Small intestine (tissue), 7 donors: ENCODE data around the gene SPG7. TPM values are rescaled to one million over a fixed set of nuclear protein-coding genes. Genes with fewer than 3 reads are reported as not detected.
"Not testable (repeated sequence)": the region's sequence is repeated elsewhere in the genome, so short reads cannot be mapped to it uniquely, and the experiment has no call there.

Source experiments
- DNase-seq, 2 donors: peaks; one replicate each; pipeline versions ENCODE4 v3.0.0 to v3.0.0-alpha.2; 2013
- FAIRE-seq: peaks from 2 replicates; lab custom pipeline; 2012; peaks lifted over from hg19 to GRCh38; lab: Jason Lieb, UNC
- H3K27ac ChIP-seq, 3 donors: one replicate each; pipeline ENCODE4 v1.5.1; 2013; ENCODE audit warnings: low read length in 2 of 3, mild to moderate bottlenecking in 2 of 3, control low read depth in 1 of 3, inconsistent platforms in 1 of 3, low read depth in 1 of 3, moderate library complexity in 1 of 3
- H3K27me3 ChIP-seq, 3 donors: one replicate each; pipeline ENCODE4 v1.6.1; 2013; ENCODE audit warnings: low read length in 3 of 3, inconsistent platforms in 1 of 3; ENCODE audit not compliant: control insufficient read depth in 3 of 3, insufficient read depth in 3 of 3
- H3K36me3 ChIP-seq, 3 donors: one replicate each; pipeline ENCODE4 v1.6.1; 2013; ENCODE audit warnings: low read length in 3 of 3, inconsistent platforms in 1 of 3, low read depth in 1 of 3, mild to moderate bottlenecking in 1 of 3, moderate library complexity in 1 of 3; ENCODE audit not compliant: control insufficient read depth in 3 of 3, insufficient read depth in 2 of 3
- H3K4me1 ChIP-seq, 3 donors: one replicate each; pipeline ENCODE4 v1.6.1; 2013; ENCODE audit warnings: low read length in 2 of 3, inconsistent platforms in 1 of 3, low read depth in 1 of 3, mild to moderate bottlenecking in 1 of 3, moderate library complexity in 1 of 3; ENCODE audit not compliant: control insufficient read depth in 3 of 3, insufficient read depth in 2 of 3
- H3K4me3 ChIP-seq, 3 donors: one replicate each; pipeline ENCODE4 v1.5.1; 2013; ENCODE audit warnings: low read length in 3 of 3, control low read depth in 1 of 3, inconsistent platforms in 1 of 3, low read depth in 1 of 3, mild to moderate bottlenecking in 1 of 3, moderate library complexity in 1 of 3
- H3K9me3 ChIP-seq, 2 donors: one replicate each; pipeline ENCODE4 v1.6.1; 2013; ENCODE audit warnings: low read depth in 1 of 2, low read length in 1 of 2; ENCODE audit not compliant: control insufficient read depth in 2 of 2, insufficient read depth in 1 of 2
- WGBS, 3 donors: extraction: QIAGEN DNeasy Blood & Tissue Kit; methylation state at CpG; one replicate each; pipeline ENCODE4 v1.1.7; 2013; 5-methylcytosine and 5-hydroxymethylcytosine counted together
- polyA plus RNA-seq, 4 donors: library from polyadenylated mRNA; stranded (reverse) in 3 of 4; unstranded in 1 of 4; fragments of 200-250 nt in 3 of 4; fragments of 120-200 nt in 1 of 4; gene quantifications; one replicate each; pipeline versions ENCODE4 v1.2.1 to v1.2.3, GENCODE V29; 2013
- donor health status: healthy with polysubstance abuse.
- donor health status: control.
- donor health status: control.
- donor health status: Bipolar disorder and iron deficiency.
- donor health status: healthy.

SPG7 gene
- polyA plus RNA-seq, 4 donors = 89.1 to 245 (median 179) TPM

GRCh38 chr16:89586853-89587252 is 78.7 kb downstream of the SPG7 start:
- no peak for FAIRE-seq
- no peaks in the 10 kb centered on the region for H3K36me3 ChIP-seq
- no peaks in the 10 kb centered on the region for H3K27me3 ChIP-seq
- H3K27ac ChIP-seq = no peak overlapping the region
- no peak overlapping the region for H3K4me3 ChIP-seq
- peaks cover 0 to 4% of the 10 kb centered on the region in 2 donors for H3K9me3 ChIP-seq
- 71 to 79% (median 73%) methylated on average over 8 to 19 of the region's 25 CpGs for WGBS, 3 donors
- peaks cover 0 to 8% (median 0%) of the 10 kb centered on the region in 3 donors for H3K4me1 ChIP-seq
- no peak for DNase-seq

GRCh38 chr16:89587676-89588075 is 79.5 kb downstream of the SPG7 start:
- FAIRE-seq, H3K36me3 ChIP-seq, H3K27me3 ChIP-seq, H3K9me3 ChIP-seq, H3K27ac ChIP-seq, H3K4me1 ChIP-seq, H3K4me3 ChIP-seq, DNase-seq: not testable (repeated sequence)
- WGBS, 3 donors = 98 to 100% (median 100%) methylated on average over 4 to 26 of the region's 36 CpGs

- no peak for FAIRE-seq
- no peaks in the 10 kb centered on the region for H3K4me1 ChIP-seq
- H3K27ac ChIP-seq = no peak overlapping the region
- peaks cover 0 to 4% of the 10 kb centered on the region in 2 donors for H3K9me3 ChIP-seq
- no peak overlapping the region for H3K4me3 ChIP-seq
- WGBS, 3 donors = 77 to 93% (median 82%) methylated on average over 23 to 26 of the region's 26 CpGs
- no peaks in the 10 kb centered on the region for H3K36me3 ChIP-seq
- no peaks in the 10 kb centered on the region for H3K27me3 ChIP-seq
- DNase-seq = no peak
Observed at GRCh38 chr16:89588413-89589109, 80.4 kb downstream of the SPG7 start.

- FAIRE-seq (no peak), DNase-seq (no peak)
- Histone ChIP-seq H3K36me3 (no peaks in the 10 kb centered on the region), H3K9me3 (peaks cover 0 to 4% of the 10 kb centered on the region in 2 donors), H3K4me1 (no peaks in the 10 kb centered on the region), H3K27me3 (no peaks in the 10 kb centered on the region), H3K4me3 (no peak overlapping the region), H3K27ac (no peak overlapping the region)
- 93 to 96% (median 94%) methylated on average over 21 of the region's 21 CpGs for WGBS, 3 donors
Observed at GRCh38 chr16:89589241-89589926, 81.2 kb downstream of the SPG7 start.

GRCh38 chr16:89593841-89594240 is 85.6 kb downstream of the SPG7 start:
- no peak for FAIRE-seq
- 57 to 74% (median 68%) methylated on average over 15 of the region's 15 CpGs for WGBS, 3 donors

GRCh38 chr16:89595330-89596060 is 87.3 kb downstream of the SPG7 start:
- no peak for DNase-seq
- no peak overlapping the region for H3K27ac ChIP-seq

More at GRCh38 chr16:89593841-89594240, 85.6 kb downstream of the SPG7 start:
- Histone ChIP-seq H3K4me3 (no peak overlapping the region), H3K27me3 (no peaks in the 10 kb centered on the region), H3K4me1 (no peaks in the 10 kb centered on the region), H3K27ac (no peak overlapping the region), H3K36me3 (no peaks in the 10 kb centered on the region), H3K9me3 (no peaks in the 10 kb centered on the region)
- peak in 1 of 2 donors; percentile 59 for DNase-seq

GRCh38 chr16:89596061-89596689 is 88.0 kb downstream of the SPG7 start:
- no peaks in the 10 kb centered on the region for H3K4me1 ChIP-seq
- no peaks in the 10 kb centered on the region for H3K27me3 ChIP-seq
- no peak for FAIRE-seq
- H3K36me3 ChIP-seq = no peaks in the 10 kb centered on the region
- no peak overlapping the region for H3K4me3 ChIP-seq
- no peak overlapping the region for H3K27ac ChIP-seq
- DNase-seq = no peak
- 90 to 92% (median 90%) methylated on average over 23 to 25 of the region's 25 CpGs for WGBS, 3 donors
- no peaks in the 10 kb centered on the region for H3K9me3 ChIP-seq

More at GRCh38 chr16:89595330-89596060, 87.3 kb downstream of the SPG7 start:
- Histone ChIP-seq H3K27me3 (no peaks in the 10 kb centered on the region), H3K4me1 (no peaks in the 10 kb centered on the region), H3K36me3 (no peaks in the 10 kb centered on the region), H3K9me3 (no peaks in the 10 kb centered on the region), H3K4me3 (no peak overlapping the region)
- WGBS, 3 donors = 94 to 96% (median 96%) methylated on average over 47 of the region's 47 CpGs
- no peak for FAIRE-seq
